ENCODE results near the gene ELAVL2.

- TF ChIP-seq POLR2AphosphoS5 (IDR thresholded peaks at IDR 0.05; ENCODE audit: low read depth): no peak
- TF ChIP-seq, protein P1, sequence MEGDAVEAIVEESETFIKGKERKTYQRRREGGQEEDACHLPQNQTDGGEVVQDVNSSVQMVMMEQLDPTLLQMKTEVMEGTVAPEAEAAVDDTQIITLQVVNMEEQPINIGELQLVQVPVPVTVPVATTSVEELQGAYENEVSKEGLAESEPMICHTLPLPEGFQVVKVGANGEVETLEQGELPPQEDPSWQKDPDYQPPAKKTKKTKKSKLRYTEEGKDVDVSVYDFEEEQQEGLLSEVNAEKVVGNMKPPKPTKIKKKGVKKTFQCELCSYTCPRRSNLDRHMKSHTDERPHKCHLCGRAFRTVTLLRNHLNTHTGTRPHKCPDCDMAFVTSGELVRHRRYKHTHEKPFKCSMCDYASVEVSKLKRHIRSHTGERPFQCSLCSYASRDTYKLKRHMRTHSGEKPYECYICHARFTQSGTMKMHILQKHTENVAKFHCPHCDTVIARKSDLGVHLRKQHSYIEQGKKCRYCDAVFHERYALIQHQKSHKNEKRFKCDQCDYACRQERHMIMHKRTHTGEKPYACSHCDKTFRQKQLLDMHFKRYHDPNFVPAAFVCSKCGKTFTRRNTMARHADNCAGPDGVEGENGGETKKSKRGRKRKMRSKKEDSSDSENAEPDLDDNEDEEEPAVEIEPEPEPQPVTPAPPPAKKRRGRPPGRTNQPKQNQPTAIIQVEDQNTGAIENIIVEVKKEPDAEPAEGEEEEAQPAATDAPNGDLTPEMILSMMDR (IDR thresholded peaks at IDR 0.05; ENCODE audit: insufficient read depth, low read length): no peak
These were observed 177.4 kb downstream of the ELAVL2 start for GRCh38 chr9:23648651-23649050.

Measured in HL-60 (cell line).